H9 (cell line): ENCODE measurements around the gene TRPM3. TPM values are rescaled to one million over a fixed set of nuclear protein-coding genes. Genes with fewer than 3 reads are reported as not detected.

Experiments
- DNase-seq: peaks from one replicate; pipeline ENCODE4 v3.0.0-alpha.2; 2017
- H2AFZ ChIP-seq: one replicate; pipeline ENCODE4 v1.6.1; 2013; ENCODE audit warnings: mild to moderate bottlenecking, low read length, control low read depth, moderate library complexity
- H2AK5ac ChIP-seq: 2 replicates; pipeline ENCODE4 v1.6.1; 2013; ENCODE audit warnings: low read length, control low read depth, mixed read lengths; ENCODE audit not compliant: insufficient read length
- H2BK120ac ChIP-seq: one replicate; pipeline ENCODE4 v1.6.1; 2013; ENCODE audit warnings: low read depth, mild to moderate bottlenecking, low read length, control low read depth, inconsistent platforms; ENCODE audit not compliant: poor library complexity, severe bottlenecking
- H2BK12ac ChIP-seq: 2 replicates; pipeline ENCODE4 v1.6.1; 2013; ENCODE audit warnings: low read length, control low read depth, mixed read lengths, low read depth; ENCODE audit not compliant: insufficient read length
- H2BK15ac ChIP-seq: 2 replicates; pipeline ENCODE4 v1.6.1; 2013; ENCODE audit warnings: low read depth, low read length, control low read depth
- H2BK20ac ChIP-seq: one replicate; pipeline ENCODE4 v1.6.1; 2013; ENCODE audit warnings: low read depth, mild to moderate bottlenecking, low read length, control low read depth, inconsistent platforms; ENCODE audit not compliant: poor library complexity, severe bottlenecking
- H2BK5ac ChIP-seq: 2 replicates; pipeline ENCODE4 v1.6.1; 2013; ENCODE audit warnings: low read length, control low read depth, mixed read lengths; ENCODE audit not compliant: insufficient read length
- H3K14ac ChIP-seq: 2 replicates; pipeline ENCODE4 v1.6.1; 2013; ENCODE audit warnings: low read length, control low read depth; ENCODE audit not compliant: insufficient read depth
- H3K18ac ChIP-seq: 2 replicates; pipeline ENCODE4 v1.6.1; 2013; ENCODE audit warnings: low read depth, mild to moderate bottlenecking, mixed read lengths, low read length, control low read depth; ENCODE audit not compliant: insufficient read length
- H3K23ac ChIP-seq: 2 replicates; pipeline ENCODE4 v1.6.1; 2013; ENCODE audit warnings: low read length, control low read depth, mixed read lengths, low read depth; ENCODE audit not compliant: insufficient read length
- H3K23me2 ChIP-seq: 2 replicates; pipeline ENCODE4 v1.6.1; 2013; ENCODE audit warnings: low read depth, mild to moderate bottlenecking, mixed read lengths, low read length, control low read depth; ENCODE audit not compliant: insufficient read length, poor library complexity, severe bottlenecking
- H3K27ac ChIP-seq: 2 replicates; pipeline ENCODE4 v1.5.1; 2013; ENCODE audit warnings: low read length, control low read depth, mixed read lengths, low read depth; ENCODE audit not compliant: insufficient read length
- H3K27me3 ChIP-seq: 2 replicates; pipeline ENCODE4 v1.6.1; 2013; ENCODE audit warnings: low read length, control low read depth, inconsistent platforms; ENCODE audit not compliant: insufficient read depth
- H3K4ac ChIP-seq: 2 replicates; pipeline ENCODE4 v1.6.1; 2013; ENCODE audit warnings: low read depth, mild to moderate bottlenecking, control low read depth, inconsistent platforms, low read length, moderate library complexity
- H3K4me1 ChIP-seq: 2 replicates; pipeline ENCODE4 v1.6.1; 2013; ENCODE audit warnings: low read length, control low read depth, inconsistent platforms; ENCODE audit not compliant: insufficient read depth
- H3K4me2 ChIP-seq: 2 replicates; pipeline ENCODE4 v1.6.1; 2013; ENCODE audit warnings: low read length, control low read depth, mixed read lengths; ENCODE audit not compliant: insufficient read length, insufficient read depth
- H3K56ac ChIP-seq: 2 replicates; pipeline ENCODE4 v1.6.1; 2013; ENCODE audit warnings: low read depth, mild to moderate bottlenecking, mixed read lengths, low read length, control low read depth; ENCODE audit not compliant: insufficient read length
- H3K79me1 ChIP-seq: 2 replicates; pipeline ENCODE4 v1.6.1; 2013; ENCODE audit warnings: low read depth, mild to moderate bottlenecking, moderate library complexity, low read length, control low read depth, inconsistent platforms; ENCODE audit not compliant: insufficient read depth, poor library complexity, severe bottlenecking
- H3K79me2 ChIP-seq: 2 replicates; pipeline ENCODE4 v1.6.1; 2013; ENCODE audit warnings: low read length, control low read depth, inconsistent platforms; ENCODE audit not compliant: insufficient read depth
- H3K9ac ChIP-seq: 2 replicates; pipeline ENCODE4 v1.6.1; 2013; ENCODE audit warnings: low read length, control low read depth, mixed read lengths; ENCODE audit not compliant: insufficient read length; ENCODE audit errors: extremely low read depth
- H3K9me3 ChIP-seq: one replicate; pipeline ENCODE4 v1.6.1; 2013; ENCODE audit warnings: low read depth, low read length, inconsistent platforms; ENCODE audit not compliant: control insufficient read depth
- H3T11ph ChIP-seq: one replicate; pipeline ENCODE4 v1.6.1; 2013; ENCODE audit warnings: mild to moderate bottlenecking, low read length, control low read depth, inconsistent platforms
- H4K20me1 ChIP-seq: one replicate; pipeline ENCODE4 v1.6.1; 2013; ENCODE audit not compliant: control insufficient read depth, insufficient read length, insufficient read depth
- H4K5ac ChIP-seq: 2 replicates; pipeline ENCODE4 v1.6.1; 2013; ENCODE audit warnings: low read depth, mild to moderate bottlenecking, mixed read lengths, low read length, control low read depth; ENCODE audit not compliant: insufficient read length
- H4K8ac ChIP-seq: replicated peaks from 2 replicates; pipeline ENCODE4 v1.6.1; 2013; ENCODE audit warnings: low read length, control low read depth, mixed read lengths, low read depth; ENCODE audit not compliant: insufficient read length
- H4K91ac ChIP-seq: 2 replicates; pipeline ENCODE4 v1.6.1; 2013; ENCODE audit warnings: low read depth, mild to moderate bottlenecking, moderate library complexity, mixed read lengths, low read length, control low read depth; ENCODE audit not compliant: insufficient read length
- H3K27ac Mint-ChIP-seq, 3 experiments: 2 replicates in 2 of 3; 3 replicates in 1 of 3; pipeline ENCODE4 v1.8.0; 2020 to 2021; ENCODE audit warnings: mixed read lengths in 3 of 3, mild to moderate bottlenecking in 1 of 3, moderate library complexity in 1 of 3
- H3K27me3 Mint-ChIP-seq: 2 replicates; pipeline ENCODE4 v1.8.0; 2021; ENCODE audit warnings: low read depth, mild to moderate bottlenecking, moderate library complexity, mixed read lengths
- H3K36me3 Mint-ChIP-seq, 3 experiments: 2 replicates in 2 of 3; 3 replicates in 1 of 3; pipeline ENCODE4 v1.8.0; 2020 to 2021; ENCODE audit warnings: low read depth in 3 of 3, mixed read lengths in 3 of 3; ENCODE audit not compliant: insufficient read depth in 1 of 3
- H3K4me1 Mint-ChIP-seq, 2 experiments: 2 replicates each; pipeline ENCODE4 v1.8.0; 2020; ENCODE audit warnings: mixed read lengths in 2 of 2
- H3K4me3 Mint-ChIP-seq, 2 experiments: 2 replicates in 1 of 2; 3 replicates in 1 of 2; pipeline ENCODE4 v1.8.0; 2020 to 2021; ENCODE audit warnings: mild to moderate bottlenecking in 2 of 2, mixed read lengths in 2 of 2, moderate library complexity in 1 of 2
- H3K9me3 Mint-ChIP-seq, 2 experiments: 2 replicates in 1 of 2; 3 replicates in 1 of 2; pipeline ENCODE4 v1.8.0; 2020; ENCODE audit warnings: mild to moderate bottlenecking in 2 of 2, mixed read lengths in 2 of 2, moderate library complexity in 1 of 2
- CTCF ChIP-seq: fragments of 200-600 bp; sonication (generic); conservative IDR thresholded peaks from 3 replicates; pipeline ENCODE4 v1.8.0; 2021; ENCODE audit warnings: antibody characterized with exemption, mild to moderate bottlenecking
- WGBS: extraction: QIAGEN DNeasy Blood & Tissue Kit; methylation state at CpG from one replicate; pipeline ENCODE4 v1.1.7; 2013; ENCODE audit warnings: missing lambda C conversion rate, low lambda C conversion rate, mixed read lengths; ENCODE audit not compliant: insufficient read length; ENCODE audit errors: extremely low coverage; 5-methylcytosine and 5-hydroxymethylcytosine counted together
- total RNA-seq: library from RNA; stranded (reverse); gene quantifications from 2 replicates; pipeline ENCODE4 v1.2.1, GENCODE V29; 2021

TRPM3 gene
- total RNA-seq, 1 experiment from 2014 or later: 10.3 TPM

GRCh38 chr9:70581955-70582350 lies 539.5 kb downstream of the TRPM3 start:
- H2BK120ac ChIP-seq: no peak overlapping the region
- H2BK20ac ChIP-seq: no peak overlapping the region
- peaks cover 3 to 7% of the 10 kb centered on the region in 2 experiments for H3K4me1 Mint-ChIP-seq
- no peaks in the 10 kb centered on the region; the same call in 1 of the 2 replicates for H3K27me3 Mint-ChIP-seq
- H3K56ac ChIP-seq: no peak overlapping the region
- peaks cover 6% of the 10 kb centered on the region for H3K4me1 ChIP-seq
- no peak for DNase-seq
- H2BK12ac ChIP-seq: no peak overlapping the region
- H3K18ac ChIP-seq: no peak overlapping the region
- no peak for TF ChIP-seq CTCF
- no peak overlapping the region for H3K9ac ChIP-seq
- H2AK5ac ChIP-seq: no peak overlapping the region
- H3K4ac ChIP-seq: no peak overlapping the region
- H4K8ac ChIP-seq: no peak overlapping the region
- H2BK5ac ChIP-seq: no peak overlapping the region
- no peak overlapping the region for H4K5ac ChIP-seq
- H2AFZ ChIP-seq: no peak overlapping the region
- no peak overlapping the region for H3K27ac Mint-ChIP-seq
- no peaks in the 10 kb centered on the region for H3K36me3 Mint-ChIP-seq
- H3K79me1 ChIP-seq: no peaks in the 10 kb centered on the region
- no CpG with 5 or more reads among the region's 2 CpGs for WGBS
- H3K4me3 Mint-ChIP-seq: no peak overlapping the region
- H3K9me3 Mint-ChIP-seq: no peaks in the 10 kb centered on the region
- no peak overlapping the region for H3K4me2 ChIP-seq
- H3K14ac ChIP-seq: no peak overlapping the region
- no peaks in the 10 kb centered on the region for H3K9me3 ChIP-seq
- no peak overlapping the region for H4K91ac ChIP-seq
- no peak overlapping the region for H3T11ph ChIP-seq
- H3K23me2 ChIP-seq: no peaks in the 10 kb centered on the region
- H4K20me1 ChIP-seq: no peaks in the 10 kb centered on the region
- H3K79me2 ChIP-seq: no peaks in the 10 kb centered on the region
- no peak overlapping the region for H3K27ac ChIP-seq
- H3K23ac ChIP-seq: no peak overlapping the region
- no peak overlapping the region for H2BK15ac ChIP-seq
- H3K27me3 ChIP-seq: no peaks in the 10 kb centered on the region; the same call in 1 of the 2 replicates
